CD4-positive, alpha-beta memory T cell (primary cell): ENCODE results near the gene GUSB. TPM values are rescaled to one million over a fixed set of nuclear protein-coding genes. Genes with fewer than 3 reads are reported as not detected.

Experiments
- CTCF ChIA-PET: fragments of 350-600 bp; sonication (Branson Sonifier 250); formaldehyde crosslinking; loops from one replicate; lab custom pipeline; 2021; ENCODE audit warnings: inconsistent platforms; ENCODE audit not compliant: partially characterized antibody; lab: Charles Lee
- POLR2A ChIA-PET: fragments of 350-600 bp; sonication (Branson Sonifier 250); formaldehyde crosslinking; loops from one replicate; lab custom pipeline; 2021; ENCODE audit not compliant: partially characterized antibody; lab: Charles Lee
- DNase-seq, 5 donors: peaks; one replicate each; pipeline versions ENCODE4 v3.0.0 to v3.0.0-alpha.2; 2020 to 2022; ENCODE audit warnings: mixed read lengths in 1 of 5
- H3K27ac ChIP-seq: one replicate; pipeline ENCODE4 v1.7.0; 2013; ENCODE audit warnings: low read depth, low read length
- H3K27me3 ChIP-seq: 2 replicates; pipeline ENCODE4 v1.7.0; 2013; ENCODE audit warnings: mild to moderate bottlenecking, low read length, moderate library complexity; ENCODE audit not compliant: insufficient read depth
- H3K36me3 ChIP-seq: 2 replicates; pipeline ENCODE4 v1.7.0; 2013; ENCODE audit warnings: mild to moderate bottlenecking, low read length, moderate library complexity; ENCODE audit not compliant: insufficient read depth
- H3K4me1 ChIP-seq: 2 replicates; pipeline ENCODE4 v1.7.0; 2013; ENCODE audit warnings: mild to moderate bottlenecking, low read length, moderate library complexity; ENCODE audit not compliant: insufficient read depth
- H3K4me3 ChIP-seq, 2 donors: one replicate each; pipeline ENCODE4 v1.7.0; 2013; ENCODE audit warnings: low read length in 2 of 2, mild to moderate bottlenecking in 1 of 2
- H3K9me3 ChIP-seq, 2 donors: one replicate each; pipeline ENCODE4 v1.7.0; 2013; ENCODE audit warnings: low read length in 2 of 2, control low read depth in 1 of 2; ENCODE audit not compliant: control insufficient read depth in 1 of 2
- H3K27ac Mint-ChIP-seq, 7 donors: one replicate each; pipeline ENCODE4 v1.8.0; 2020 to 2021; ENCODE audit warnings: mixed read lengths in 7 of 7, mild to moderate bottlenecking in 6 of 7, inconsistent platforms in 3 of 7, moderate library complexity in 3 of 7
- H3K27me3 Mint-ChIP-seq, 2 donors: one replicate each; pipeline ENCODE4 v1.8.0; 2020 to 2021; ENCODE audit warnings: mixed read lengths in 2 of 2
- H3K36me3 Mint-ChIP-seq, 2 donors: one replicate each; pipeline ENCODE4 v1.8.0; 2020 to 2021; ENCODE audit warnings: mixed read lengths in 2 of 2, inconsistent platforms in 1 of 2, mild to moderate bottlenecking in 1 of 2
- H3K4me1 Mint-ChIP-seq, 4 donors: one replicate each; pipeline ENCODE4 v1.8.0; 2020 to 2021; ENCODE audit warnings: mixed read lengths in 4 of 4, mild to moderate bottlenecking in 1 of 4
- H3K4me3 Mint-ChIP-seq, 8 donors: one replicate each; pipeline ENCODE4 v1.8.0; 2020 to 2021; ENCODE audit warnings: mixed read lengths in 8 of 8, mild to moderate bottlenecking in 7 of 8, moderate library complexity in 6 of 8, inconsistent platforms in 3 of 8
- H3K9me3 Mint-ChIP-seq, 8 donors: one replicate each; pipeline ENCODE4 v1.8.0; 2020 to 2021; ENCODE audit warnings: mixed read lengths in 8 of 8, mild to moderate bottlenecking in 5 of 8, inconsistent platforms in 3 of 8, moderate library complexity in 1 of 8
- intact Hi-C: fragments of 100-400 bp; cut with micrococcal nuclease; formaldehyde crosslinking; loops from one replicate; pipeline ENCODE4 v1.15.1; 2023
- polyA plus RNA-seq, 2 donors: library from polyadenylated mRNA; unstranded; fragments of 300-500 nt; fragmentation: Illumina TruSeq; gene quantifications; one replicate each; pipeline ENCODE4 v1.2.3, GENCODE V29; 2021
- total RNA-seq, 2 experiments: library from RNA; stranded (reverse); gene quantifications; one replicate each; pipeline ENCODE4 v1.2.3, GENCODE V29; 2021

The GUSB gene
- total and polyA plus RNA-seq, 4 experiments from 2014 or later = 48.0 to 63.5 (median 50.6) TPM

GRCh38 chr7:65927489-65928448 is 54.2 kb downstream of the GUSB start:
- ChIA-PET POLR2A (no interaction called here), CTCF (interaction anchor here (1.8 kb wide), 1 partner anchor 7 kb away, joined by 4 read pairs; no protein-coding TSS in a partner anchor)
- Histone ChIP-seq H3K36me3 (no peaks in the 10 kb centered on the region), H3K4me3 (no peak overlapping the region), H3K27ac (no peak overlapping the region), H3K27me3 (no peaks in the 10 kb centered on the region), H3K4me1 (no peaks in the 10 kb centered on the region), H3K9me3 (no peaks in the 10 kb centered on the region)
- Mint-ChIP-seq H3K9me3 (no peaks in the 10 kb centered on the region), H3K4me1 (peaks cover 13 to 26% (median 20%) of the 10 kb centered on the region in 4 donors), H3K36me3 (peaks cover 3 to 8% of the 10 kb centered on the region in 2 donors), H3K27ac (peak overlapping the region in 1 of 7 donors; percentile 43), H3K27me3 (no peaks in the 10 kb centered on the region), H3K4me3 (no peak overlapping the region)
- intact Hi-C loops = no loop called here
- DNase-seq = no peak

- CTCF ChIA-PET = no interaction called here
- POLR2A ChIA-PET = no interaction called here
- H3K27me3 ChIP-seq = no peaks in the 10 kb centered on the region
These were observed 55.4 kb downstream of the GUSB start for GRCh38 chr7:65926588-65926987.

GRCh38 chr7:65925040-65925439 is 57.0 kb downstream of the GUSB start:
- H3K4me1 ChIP-seq = no peaks in the 10 kb centered on the region
- no peak for DNase-seq
- H3K27me3 ChIP-seq = no peaks in the 10 kb centered on the region
- no peak overlapping the region for H3K4me3 Mint-ChIP-seq
- CTCF ChIA-PET = no interaction called here
- no peak overlapping the region for H3K27ac ChIP-seq
- peak overlapping the region in 1 of 7 donors; percentile 63 for H3K27ac Mint-ChIP-seq
- H3K9me3 ChIP-seq = no peaks in the 10 kb centered on the region
- H3K36me3 Mint-ChIP-seq = peaks cover 6 to 11% of the 10 kb centered on the region in 2 donors
- no peaks in the 10 kb centered on the region for H3K36me3 ChIP-seq
- peaks cover 5 to 18% (median 10%) of the 10 kb centered on the region in 4 donors for H3K4me1 Mint-ChIP-seq
- intact Hi-C loops = no loop called here
- POLR2A ChIA-PET = no interaction called here
- no peaks in the 10 kb centered on the region for H3K9me3 Mint-ChIP-seq
- no peaks in the 10 kb centered on the region for H3K27me3 Mint-ChIP-seq
- no peak overlapping the region for H3K4me3 ChIP-seq

More at GRCh38 chr7:65926588-65926987, 55.4 kb downstream of the GUSB start:
- Histone ChIP-seq H3K4me1 (no peaks in the 10 kb centered on the region), H3K9me3 (no peaks in the 10 kb centered on the region), H3K4me3 (no peak overlapping the region), H3K36me3 (no peaks in the 10 kb centered on the region), H3K27ac (no peak overlapping the region)
- Mint-ChIP-seq H3K27ac (no peak overlapping the region), H3K9me3 (no peaks in the 10 kb centered on the region), H3K36me3 (peaks cover 3 to 8% of the 10 kb centered on the region in 2 donors), H3K4me1 (peaks cover 13 to 24% (median 17%) of the 10 kb centered on the region in 4 donors), H3K4me3 (no peak overlapping the region), H3K27me3 (no peaks in the 10 kb centered on the region)
- intact Hi-C loops = no loop called here
- DNase-seq = no peak

GRCh38 chr7:65924193-65924592 is 57.8 kb downstream of the GUSB start:
- H3K27me3 Mint-ChIP-seq = no peaks in the 10 kb centered on the region

GRCh38 chr7:65923316-65923715 is 58.7 kb downstream of the GUSB start:
- no peaks in the 10 kb centered on the region for H3K9me3 Mint-ChIP-seq
- H3K9me3 ChIP-seq = no peaks in the 10 kb centered on the region
- peaks cover 9 to 16% of the 10 kb centered on the region in 2 donors for H3K36me3 Mint-ChIP-seq
- ChIA-PET CTCF (interaction anchor here (0.7 kb wide), 1 partner anchor 144 kb away, joined by 3 read pairs; no protein-coding TSS in a partner anchor), POLR2A (no interaction called here)
- H3K36me3 ChIP-seq = no peaks in the 10 kb centered on the region
- H3K4me1 Mint-ChIP-seq = peaks cover 2 to 17% (median 6%) of the 10 kb centered on the region in 4 donors
- H3K4me1 ChIP-seq = no peaks in the 10 kb centered on the region
- no peaks in the 10 kb centered on the region for H3K27me3 Mint-ChIP-seq
- H3K4me3 Mint-ChIP-seq = no peak overlapping the region
- peak overlapping the region in 1 of 7 donors; percentile 58 for H3K27ac Mint-ChIP-seq
- no peak overlapping the region for H3K27ac ChIP-seq
- no peak for DNase-seq
- intact Hi-C loops = no loop called here
- H3K27me3 ChIP-seq = no peaks in the 10 kb centered on the region
- H3K4me3 ChIP-seq = no peak overlapping the region

More at GRCh38 chr7:65924193-65924592, 57.8 kb downstream of the GUSB start:
- no peaks in the 10 kb centered on the region for H3K9me3 Mint-ChIP-seq
- Histone ChIP-seq H3K36me3 (no peaks in the 10 kb centered on the region), H3K4me3 (no peak overlapping the region), H3K27ac (no peak overlapping the region), H3K9me3 (no peaks in the 10 kb centered on the region), H3K4me1 (no peaks in the 10 kb centered on the region), H3K27me3 (no peaks in the 10 kb centered on the region)
- H3K36me3 Mint-ChIP-seq = peaks cover 7 to 13% of the 10 kb centered on the region in 2 donors
- H3K27ac Mint-ChIP-seq = no peak overlapping the region
- ChIA-PET CTCF (no interaction called here), POLR2A (no interaction called here)
- H3K4me1 Mint-ChIP-seq = peaks cover 5 to 19% (median 8%) of the 10 kb centered on the region in 4 donors
- no peak for DNase-seq
- no peak overlapping the region for H3K4me3 Mint-ChIP-seq
- intact Hi-C loops = no loop called here

GRCh38 chr7:65915921-65916657 is 65.9 kb downstream of the GUSB start:
- no peaks in the 10 kb centered on the region for H3K36me3 ChIP-seq
- H3K9me3 Mint-ChIP-seq = no peaks in the 10 kb centered on the region
- H3K27ac Mint-ChIP-seq = no peak overlapping the region
- no peak overlapping the region for H3K4me3 Mint-ChIP-seq
- H3K9me3 ChIP-seq = no peaks in the 10 kb centered on the region
- DNase-seq = no peak
- peaks cover 0 to 8% (median 1%) of the 10 kb centered on the region in 4 donors for H3K4me1 Mint-ChIP-seq
- H3K27me3 ChIP-seq = no peaks in the 10 kb centered on the region
- peaks cover 8 to 23% of the 10 kb centered on the region in 2 donors for H3K36me3 Mint-ChIP-seq
- intact Hi-C loops = no loop called here
- H3K27ac ChIP-seq = no peak overlapping the region
- no peaks in the 10 kb centered on the region for H3K4me1 ChIP-seq
- no peaks in the 10 kb centered on the region for H3K27me3 Mint-ChIP-seq
- no peak overlapping the region for H3K4me3 ChIP-seq
- ChIA-PET POLR2A (no interaction called here), CTCF (no interaction called here)

GRCh38 chr7:65912237-65912636 is 69.8 kb downstream of the GUSB start:
- H3K27me3 Mint-ChIP-seq = no peaks in the 10 kb centered on the region
- Histone ChIP-seq H3K27ac (no peak overlapping the region), H3K4me3 (no peak overlapping the region), H3K4me1 (no peaks in the 10 kb centered on the region), H3K36me3 (no peaks in the 10 kb centered on the region), H3K9me3 (no peaks in the 10 kb centered on the region), H3K27me3 (no peaks in the 10 kb centered on the region)
- peaks cover 1 to 9% of the 10 kb centered on the region in 2 donors for H3K36me3 Mint-ChIP-seq
- no peaks in the 10 kb centered on the region for H3K9me3 Mint-ChIP-seq
- intact Hi-C loops = no loop called here
- no peak for DNase-seq
- no peak overlapping the region for H3K4me3 Mint-ChIP-seq
- peaks cover 0 to 12% (median 7%) of the 10 kb centered on the region in 4 donors for H3K4me1 Mint-ChIP-seq
- CTCF ChIA-PET = interaction anchor here (0.9 kb wide), 1 partner anchor 15 kb away, joined by 4 read pairs; no protein-coding TSS in a partner anchor
- H3K27ac Mint-ChIP-seq = no peak overlapping the region
- POLR2A ChIA-PET = no interaction called here
